ENCODE measurements around the gene DTNA.
"Not testable (repeated sequence)": the region's sequence is repeated elsewhere in the genome, so short reads cannot be mapped to it uniquely, and the experiment has no call there.

The DTNA gene

GRCh38 chr18:34723143-34723542, 13.0 kb downstream of the DTNA start:
- no peak for DNase-seq (ENCODE audit: low read depth in 3 of 3, low spot score in 1 of 3)

DNA sequence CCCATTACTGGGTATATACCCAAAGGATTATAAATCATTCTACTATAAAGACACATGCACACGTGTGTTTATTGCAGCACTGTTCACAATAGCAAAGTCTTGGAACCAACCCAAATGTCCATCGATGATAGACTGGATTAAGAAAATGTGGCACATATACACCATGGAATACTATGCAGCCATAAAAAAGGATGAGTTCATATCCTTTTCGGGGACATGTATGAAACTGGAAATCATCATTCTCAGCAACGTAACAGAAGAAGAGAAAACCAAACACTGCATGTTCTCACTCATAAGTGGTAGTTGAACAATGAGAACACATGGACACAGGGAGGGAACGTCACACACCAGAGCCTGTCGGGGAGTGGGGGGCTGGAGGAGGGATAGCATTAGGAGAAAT, 15.6 kb downstream of the DTNA start:
- not testable (repeated sequence) for DNase-seq (ENCODE audit: low read depth in 3 of 3, low spot score in 1 of 3)

- no peak for DNase-seq (ENCODE audit: low read depth in 3 of 3, low spot score in 1 of 3)
Measured at GRCh38 chr18:34726286-34727004, 16.3 kb downstream of the DTNA start.

DNA sequence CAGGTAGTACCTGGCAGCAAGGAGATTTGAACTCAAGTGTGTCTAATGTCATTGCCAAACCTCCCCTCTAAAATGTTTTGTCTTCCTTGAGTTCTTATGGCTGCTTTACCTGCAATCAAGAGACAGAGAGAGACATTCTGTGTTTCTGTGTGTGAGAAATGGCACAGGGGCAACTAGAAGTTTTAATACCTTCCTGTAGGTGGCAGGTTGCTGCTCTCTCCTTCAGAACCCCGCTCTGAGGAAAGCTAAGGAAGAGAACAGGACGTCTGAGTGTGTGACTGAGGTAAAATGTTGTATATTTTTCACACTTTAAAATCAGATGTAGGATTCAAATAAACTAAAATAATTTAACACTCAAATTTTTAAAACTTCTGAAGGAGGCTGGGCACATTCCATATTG, 19.2 kb downstream of the DTNA start:
- no peak for DNase-seq (ENCODE audit: low read depth in 3 of 3, low spot score in 1 of 3)

DNA sequence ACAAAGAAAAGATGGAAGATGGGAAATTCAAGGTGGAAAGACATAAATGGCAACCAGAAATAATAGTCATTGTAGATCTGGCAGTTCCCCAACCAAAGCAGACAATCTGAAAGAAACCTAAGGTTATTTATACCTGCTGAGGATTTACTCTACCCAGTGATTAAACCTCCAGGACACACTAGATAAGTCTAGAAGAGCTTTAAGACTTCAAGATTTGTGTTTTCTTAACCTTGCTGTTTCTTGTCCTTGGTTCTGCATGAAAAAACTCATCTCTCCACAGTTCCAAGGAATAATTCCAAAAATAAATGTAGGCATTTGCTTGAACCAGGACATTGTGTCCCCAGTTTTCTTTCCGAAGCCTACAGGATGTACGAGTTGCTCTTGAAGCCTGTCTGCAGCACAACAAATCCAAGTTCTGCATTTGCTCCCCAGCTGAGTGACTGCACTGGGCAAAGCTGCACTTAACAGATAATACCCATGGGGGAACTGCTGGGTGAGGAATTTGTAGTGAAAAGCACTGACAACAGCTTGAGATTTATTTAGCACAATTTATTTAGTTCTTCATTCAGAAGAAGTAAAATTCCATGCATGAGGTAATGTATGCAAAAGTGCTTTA, 19.8 kb downstream of the DTNA start:
- DNase-seq (ENCODE audit: low read depth in 3 of 3, low spot score in 1 of 3): no peak

DNA sequence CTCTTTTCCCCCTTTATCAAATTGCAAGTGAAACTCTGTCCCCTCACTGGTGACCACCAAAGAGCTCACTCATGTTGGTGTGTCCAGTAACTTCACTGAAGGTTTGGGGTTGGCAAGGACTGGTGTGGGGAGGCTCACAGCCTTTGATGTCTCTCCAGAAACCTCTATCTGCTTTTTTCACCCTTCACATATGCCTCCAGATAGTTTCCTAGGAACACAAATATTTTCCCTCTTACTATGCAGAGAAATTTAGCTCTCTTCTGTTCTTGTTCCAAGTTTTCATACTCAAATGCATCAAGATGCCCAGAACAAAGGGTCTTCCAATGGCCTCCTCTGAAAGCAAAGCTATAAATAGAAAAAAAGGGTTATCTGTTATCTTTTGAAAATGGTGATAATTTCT, 20.7 kb downstream of the DTNA start:
- DNase-seq (ENCODE audit: low read depth in 3 of 3, low spot score in 1 of 3): no peak

DNA sequence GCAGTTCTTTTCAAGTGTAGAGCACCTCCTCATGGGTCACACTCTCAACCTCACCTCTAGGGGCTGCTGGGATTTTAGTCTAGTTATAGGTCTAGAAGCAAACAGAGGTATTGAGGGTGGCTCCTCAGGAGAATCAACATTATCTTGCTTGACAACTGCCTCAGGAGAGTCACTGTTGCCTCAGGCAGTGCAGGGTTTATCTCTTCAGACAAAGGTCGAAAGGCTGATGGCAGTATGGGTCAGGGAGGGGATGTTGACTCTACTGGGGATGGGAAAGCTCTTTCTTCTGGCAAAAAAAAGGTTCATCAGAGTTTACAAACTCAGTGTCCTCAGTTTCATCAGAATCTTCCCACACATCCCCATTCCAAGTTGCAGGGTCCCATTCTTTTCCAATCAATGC, 24.0 kb downstream of the DTNA start:
- no peak for DNase-seq (ENCODE audit: low read depth in 3 of 3, low spot score in 1 of 3)

- not testable (repeated sequence) for DNase-seq (ENCODE audit: low read depth in 3 of 3, low spot score in 1 of 3)
Measured at GRCh38 chr18:34734526-34734925, 24.4 kb downstream of the DTNA start.

DNA sequence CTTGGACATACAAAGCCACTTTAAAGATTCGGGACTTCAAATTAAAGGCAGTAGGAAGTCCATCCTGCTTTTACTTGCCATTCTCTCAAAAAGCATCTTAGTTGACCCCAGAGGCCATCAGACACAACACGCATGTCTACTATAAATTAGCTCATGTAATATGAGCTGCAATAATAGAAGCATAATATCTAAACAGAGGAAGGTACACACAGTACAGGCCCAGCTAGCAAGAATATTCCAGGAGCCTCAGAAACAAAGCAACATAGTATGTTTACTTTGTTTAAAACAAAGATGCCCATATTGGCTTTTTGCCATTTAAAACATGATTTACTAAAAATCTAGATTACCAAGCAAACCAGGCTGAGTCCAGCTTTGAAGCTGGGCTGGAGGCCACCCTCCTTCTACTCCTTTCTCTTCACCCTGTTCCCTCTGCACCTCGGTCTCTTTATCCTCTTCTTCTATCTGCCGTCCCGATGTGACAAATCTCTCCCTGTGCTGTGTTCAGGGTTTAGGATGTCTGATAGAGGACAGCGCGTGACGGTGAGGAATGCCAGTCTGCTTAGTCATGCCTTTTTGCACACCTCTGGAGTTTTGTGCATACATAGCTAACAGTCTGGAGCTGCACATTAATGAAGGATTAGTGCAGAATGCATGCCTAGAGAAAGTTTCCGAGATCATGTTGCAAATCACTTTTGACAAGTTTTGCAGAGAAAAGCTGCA, 28.2 kb downstream of the DTNA start:
- DNase-seq (ENCODE audit: low read depth in 3 of 3, low spot score in 1 of 3): no peak

- no peak for DNase-seq (ENCODE audit: low read depth in 3 of 3, low spot score in 1 of 3)
Measured at GRCh38 chr18:34740101-34740500, 30.0 kb downstream of the DTNA start.

DNA sequence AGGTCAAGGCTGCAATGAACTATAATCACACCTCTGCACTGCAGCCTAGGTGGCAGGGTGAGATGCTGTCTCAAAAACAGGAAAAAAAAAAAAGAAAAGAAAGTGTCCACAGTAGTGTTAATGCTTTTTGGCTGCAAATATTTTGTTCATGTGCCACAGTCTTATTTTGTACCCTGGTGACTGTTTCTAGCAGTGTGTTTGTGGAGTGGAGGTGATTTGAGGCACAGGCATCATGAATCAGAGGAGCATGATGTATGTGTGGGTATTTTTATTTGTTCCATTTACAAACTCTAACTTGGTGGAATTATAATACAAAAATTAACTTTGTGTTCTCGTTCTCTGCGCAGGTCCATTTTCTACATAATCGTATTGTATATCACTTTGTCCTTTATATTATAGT, 30.6 kb downstream of the DTNA start:
- no peak for DNase-seq (ENCODE audit: low read depth in 3 of 3, low spot score in 1 of 3)

DNA sequence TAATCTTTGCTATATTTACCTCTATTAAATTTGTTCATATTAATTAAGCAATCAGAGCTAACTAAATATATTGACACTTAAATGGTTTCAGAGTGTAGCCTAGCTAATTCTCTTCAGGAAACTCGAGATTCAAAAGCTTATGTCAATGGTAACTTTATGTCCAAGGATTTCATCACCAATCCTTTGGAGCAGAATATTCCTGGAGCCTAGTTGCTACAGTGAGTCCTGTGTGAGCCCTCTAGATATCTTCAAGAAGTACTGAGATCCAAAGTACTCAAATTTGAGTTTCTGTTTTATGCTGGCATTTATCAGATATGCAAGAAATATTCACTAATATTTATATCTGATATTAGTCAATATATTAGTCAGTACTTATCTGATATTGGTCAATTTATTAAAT, 31.3 kb downstream of the DTNA start:
- no peak for DNase-seq (ENCODE audit: low read depth in 3 of 3, low spot score in 1 of 3)

DNA sequence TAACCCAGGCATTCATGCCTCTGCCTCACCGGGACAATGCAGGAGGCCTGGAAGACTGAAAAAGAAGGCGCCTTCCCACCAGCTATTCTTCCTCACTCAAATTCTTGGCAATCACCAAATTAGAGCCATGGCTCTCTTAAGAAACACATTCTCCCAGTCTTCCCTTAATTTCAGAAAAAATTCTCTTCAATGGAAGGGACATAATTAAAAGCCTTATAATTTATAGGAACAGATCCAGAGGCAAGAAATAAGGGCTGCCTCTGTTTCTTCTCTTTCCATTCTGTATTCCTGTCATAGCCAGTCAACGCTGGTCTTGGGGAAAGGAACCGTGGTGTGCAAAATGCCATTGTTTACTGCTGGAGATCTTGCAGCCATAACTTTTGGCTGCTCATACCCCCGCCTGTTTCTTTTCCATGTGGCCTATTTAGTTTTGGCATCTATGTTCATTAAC, 32.8 kb downstream of the DTNA start:
- DNase-seq (ENCODE audit: low read depth in 3 of 3, low spot score in 1 of 3): no peak

- DNase-seq (ENCODE audit: low read depth in 3 of 3, low spot score in 1 of 3): no peak
Measured at GRCh38 chr18:34744569-34744968, 34.5 kb downstream of the DTNA start.

DNA sequence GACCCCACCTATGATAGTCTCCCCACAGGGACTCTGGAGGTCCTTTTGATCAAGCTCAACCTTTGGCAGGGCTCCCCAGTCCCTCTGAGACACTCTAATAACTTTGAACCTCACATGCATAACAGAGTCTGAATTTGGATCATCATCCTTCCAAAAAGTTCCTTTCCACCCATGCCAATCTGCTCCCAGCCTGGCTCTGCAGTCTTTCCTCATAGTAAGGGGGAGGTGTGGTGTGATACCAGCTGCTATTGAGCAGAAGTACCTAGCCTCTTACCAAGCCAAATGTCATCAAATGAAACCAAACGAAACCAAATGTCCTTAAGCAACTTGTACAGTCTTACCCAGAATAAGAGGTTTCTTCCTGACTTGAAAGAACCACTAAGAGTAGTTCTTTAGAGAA, 36.5 kb downstream of the DTNA start:
- no peak for DNase-seq (ENCODE audit: low read depth in 3 of 3, low spot score in 1 of 3)

- DNase-seq (ENCODE audit: low read depth in 3 of 3, low spot score in 1 of 3): no peak
Measured at GRCh38 chr18:34749721-34750120, 39.6 kb downstream of the DTNA start.

DNA sequence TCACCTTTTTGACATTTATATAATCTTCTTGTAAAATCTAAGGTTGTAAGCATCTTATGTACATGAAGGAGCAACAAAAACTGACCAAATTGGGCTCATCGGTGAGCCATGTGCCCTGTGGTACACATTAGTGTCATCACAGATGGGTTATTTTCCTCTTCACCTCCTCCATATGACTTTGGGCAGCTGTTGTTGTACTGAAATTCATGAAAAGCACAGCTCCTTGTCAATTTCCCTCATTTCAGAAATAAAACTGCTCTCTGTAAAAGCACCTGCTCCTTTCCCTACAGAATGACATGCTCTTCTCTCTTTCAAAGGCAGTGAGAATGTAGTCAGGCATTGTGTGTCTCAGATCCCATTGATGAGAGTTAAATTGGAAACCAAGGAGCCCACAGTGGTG, 42.0 kb downstream of the DTNA start:
- DNase-seq (ENCODE audit: low read depth in 3 of 3, low spot score in 1 of 3): no peak

DNA sequence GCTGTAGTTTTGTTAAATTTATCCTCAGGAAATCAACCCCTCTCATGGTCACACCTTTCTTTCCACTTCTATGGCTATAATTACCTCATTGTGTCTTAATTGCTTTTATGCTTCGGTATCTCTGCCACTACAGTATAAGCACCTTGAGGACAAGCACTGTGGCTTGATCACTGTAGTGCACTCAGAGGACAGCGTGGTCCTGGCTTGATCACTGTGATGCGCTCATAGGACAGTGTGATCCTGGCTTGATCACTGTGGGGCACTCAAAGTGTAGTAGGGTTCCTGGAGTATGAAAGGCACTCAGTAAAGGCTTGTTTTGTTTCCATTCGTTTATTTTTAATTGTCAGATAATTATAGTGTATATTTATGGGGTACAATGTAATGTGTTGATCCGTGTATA, 44.2 kb downstream of the DTNA start:
- no peak for DNase-seq (ENCODE audit: low read depth in 3 of 3, low spot score in 1 of 3)

- DNase-seq (ENCODE audit: low read depth in 3 of 3, low spot score in 1 of 3): no peak
Measured at GRCh38 chr18:34757666-34758065, 47.6 kb downstream of the DTNA start.

GRCh38 chr18:34758378-34758948, 48.4 kb downstream of the DTNA start:
- no peak for DNase-seq (ENCODE audit: low read depth in 3 of 3, low spot score in 1 of 3)

- DNase-seq (ENCODE audit: low read depth in 3 of 3, low spot score in 1 of 3): no peak
Measured at GRCh38 chr18:34760444-34760843, 50.3 kb downstream of the DTNA start.

DNA sequence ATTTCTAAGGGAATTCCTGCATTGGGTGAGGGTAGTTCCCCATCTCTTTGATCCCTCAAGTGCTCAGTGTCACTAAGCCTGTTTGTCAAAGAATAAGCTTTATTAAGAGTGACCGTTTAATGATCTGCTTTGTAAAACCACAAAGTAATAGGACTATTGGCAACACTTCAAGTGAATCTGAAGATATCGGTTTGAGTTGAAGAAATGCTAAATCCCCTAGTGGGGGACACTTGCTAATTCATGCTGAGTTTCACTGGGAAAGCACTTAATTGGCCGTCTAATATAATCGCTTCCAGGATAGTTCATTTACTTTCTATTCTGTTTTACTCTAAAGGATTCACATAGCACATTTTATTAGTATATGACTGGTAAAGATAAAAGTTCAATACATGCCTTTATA, 54.4 kb downstream of the DTNA start:
- no peak for DNase-seq (ENCODE audit: low read depth in 3 of 3, low spot score in 1 of 3)

Measured in stimulated activated CD4-positive, alpha-beta T cell treated with anti-CD3 and anti-CD28 coated beads, TNF-alpha, amount 100 ng/mL, for 1 hour (primary cell).